Hepatocyte (in vitro differentiated cells): Measurements from ENCODE around the gene FUT6.

ENCODE experiments used
- EZH2 ChIP-seq: fragments of 200-600 bp; sonication (generic); IDR thresholded peaks from 2 replicates; pipeline ENCODE4 v1.6.1; 2016; ENCODE audit warnings: antibody characterized with exemption, mild to moderate bottlenecking, borderline replicate concordance
- EZH2phosphoT487 ChIP-seq: fragments of 200-600 bp; sonication (generic); IDR thresholded peaks from one replicate; pipeline ENCODE4 v1.6.1; 2018; ENCODE audit warnings: antibody characterized with exemption, mild to moderate bottlenecking, low read depth, moderate library complexity; ENCODE audit not compliant: unreplicated experiment, severe bottlenecking
- TF ChIP-seq, protein P1 (sequence below): fragments of 200-600 bp; sonication (generic); IDR thresholded peaks from 2 replicates; pipeline ENCODE4 v1.5.1; 2016; ENCODE audit warnings: antibody characterized with exemption, mild to moderate bottlenecking; ENCODE audit not compliant: poor library complexity

GRCh38 chr19:5795382-5795919 lies 44.1 kb downstream of the FUT6 start:
- TF ChIP-seq, protein P1, sequence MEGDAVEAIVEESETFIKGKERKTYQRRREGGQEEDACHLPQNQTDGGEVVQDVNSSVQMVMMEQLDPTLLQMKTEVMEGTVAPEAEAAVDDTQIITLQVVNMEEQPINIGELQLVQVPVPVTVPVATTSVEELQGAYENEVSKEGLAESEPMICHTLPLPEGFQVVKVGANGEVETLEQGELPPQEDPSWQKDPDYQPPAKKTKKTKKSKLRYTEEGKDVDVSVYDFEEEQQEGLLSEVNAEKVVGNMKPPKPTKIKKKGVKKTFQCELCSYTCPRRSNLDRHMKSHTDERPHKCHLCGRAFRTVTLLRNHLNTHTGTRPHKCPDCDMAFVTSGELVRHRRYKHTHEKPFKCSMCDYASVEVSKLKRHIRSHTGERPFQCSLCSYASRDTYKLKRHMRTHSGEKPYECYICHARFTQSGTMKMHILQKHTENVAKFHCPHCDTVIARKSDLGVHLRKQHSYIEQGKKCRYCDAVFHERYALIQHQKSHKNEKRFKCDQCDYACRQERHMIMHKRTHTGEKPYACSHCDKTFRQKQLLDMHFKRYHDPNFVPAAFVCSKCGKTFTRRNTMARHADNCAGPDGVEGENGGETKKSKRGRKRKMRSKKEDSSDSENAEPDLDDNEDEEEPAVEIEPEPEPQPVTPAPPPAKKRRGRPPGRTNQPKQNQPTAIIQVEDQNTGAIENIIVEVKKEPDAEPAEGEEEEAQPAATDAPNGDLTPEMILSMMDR: no peak
- TF ChIP-seq EZH2phosphoT487 (no peak), EZH2 (no peak)
